Peyer's patch (tissue), 4 donors: ENCODE measurements around the gene RANBP3. TPM values are rescaled to one million over a fixed set of nuclear protein-coding genes. Genes with fewer than 3 reads are reported as not detected.
"Not testable (repeated sequence)": the region's sequence is repeated elsewhere in the genome, so short reads cannot be mapped to it uniquely, and the experiment has no call there.

Experiments used
- DNase-seq, 3 donors: peaks; one replicate each; pipeline ENCODE4 v3.0.0-alpha.2; 2017 to 2019
- H3K27ac ChIP-seq, 4 donors: fragments of 200-600 bp; sonication (generic); one replicate each; pipeline ENCODE4 v1.5.1; 2016 to 2019
- H3K27me3 ChIP-seq, 2 donors: fragments of 200-600 bp; sonication (generic); one replicate each; pipeline ENCODE4 v1.5.1; 2019
- H3K36me3 ChIP-seq, 3 donors: fragments of 200-600 bp; sonication (generic); one replicate each; pipeline ENCODE4 v1.5.1; 2016 to 2019
- H3K4me1 ChIP-seq, 4 donors: fragments of 200-600 bp; sonication (generic); one replicate each; pipeline ENCODE4 v1.5.1; 2016 to 2019
- H3K4me3 ChIP-seq, 4 donors: fragments of 200-600 bp; sonication (generic); 1 replicate in 3 of 4; 2 replicates in 1 of 4; pipeline ENCODE4 v1.5.1; 2016 to 2019; ENCODE audit warnings: mild to moderate bottlenecking in 1 of 4
- H3K9me3 ChIP-seq, 4 donors: fragments of 200-600 bp; sonication (generic); one replicate each; pipeline ENCODE4 v1.5.1; 2016 to 2019; ENCODE audit warnings: mild to moderate bottlenecking in 1 of 4
- POLR2A ChIP-seq, 2 donors: fragments of 450-650 bp; IDR thresholded peaks; one replicate each; pipeline ENCODE4 v1.5.1; 2017; ENCODE audit warnings: antibody characterized with exemption in 2 of 2, mild to moderate bottlenecking in 2 of 2, moderate library complexity in 2 of 2
- total RNA-seq, 4 donors: library from RNA; depleted of rRNA; stranded (reverse); fragments of >200 nt; gene quantifications; one replicate each; pipeline ENCODE4 v1.1.0, GENCODE V29; 2016
- TF ChIP-seq, protein P1 (sequence below), 6 experiments: fragments of 450-650 bp in 4 of 6; fragments of 200-600 bp in 2 of 6; sonication (generic) in 1 of 6; IDR thresholded peaks; one replicate each; pipeline ENCODE4 v1.5.1; 2017 to 2019; ENCODE audit warnings: antibody characterized with exemption in 6 of 6, mild to moderate bottlenecking in 3 of 6, moderate library complexity in 1 of 6

The RANBP3 gene
- total RNA-seq, 4 donors from 2014 or later: 59.7 to 104 (median 91.1) TPM

DNA sequence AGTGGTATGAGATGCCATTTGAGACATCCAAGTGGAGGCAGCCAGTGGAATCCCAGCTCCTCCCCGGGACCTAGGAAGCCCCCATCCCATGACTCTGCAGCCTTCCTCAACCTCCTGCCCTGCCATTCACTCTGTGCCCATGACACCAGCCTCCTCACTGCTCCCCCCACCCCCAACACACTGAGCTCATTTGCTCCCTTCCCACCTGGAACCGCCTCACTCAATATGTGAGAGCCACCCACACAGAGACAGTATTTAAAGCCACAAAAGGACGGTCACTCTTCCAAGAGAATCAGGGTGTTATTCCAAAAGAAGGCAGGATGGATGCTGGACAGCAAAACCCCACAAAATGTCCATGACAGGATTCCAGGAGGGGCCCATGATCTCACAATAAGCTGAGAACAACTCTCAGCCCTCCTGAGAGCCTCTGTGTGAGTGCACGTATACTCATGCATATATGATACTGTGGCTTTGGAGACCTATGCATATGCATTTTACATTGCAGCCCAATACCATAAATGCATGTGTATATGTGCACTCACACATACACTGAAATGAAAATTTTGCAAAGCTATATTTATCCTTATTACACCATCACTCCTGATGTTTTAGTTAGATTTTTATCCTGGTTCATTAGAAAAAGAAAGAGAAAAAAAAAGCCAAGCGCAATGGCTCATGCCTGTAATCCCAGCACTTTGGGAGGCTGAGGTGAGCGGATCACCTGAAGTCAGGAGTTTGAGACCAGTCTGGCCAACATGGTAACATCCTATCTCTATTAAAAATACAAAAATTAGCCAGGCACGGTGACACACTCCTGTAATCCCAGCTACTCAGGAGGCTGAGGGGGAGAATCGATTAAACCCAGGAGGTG is 10.8 kb upstream of the RANBP3 start:
- Histone ChIP-seq H3K4me1 (peaks cover 0 to 9% (median 0%) of the 10 kb centered on the region in 4 donors), H3K27ac (no peak overlapping the region), H3K36me3 (no peaks in the 10 kb centered on the region), H3K9me3 (no peaks in the 10 kb centered on the region), H3K4me3 (no peak overlapping the region), H3K27me3 (no peaks in the 10 kb centered on the region)
- DNase-seq: no peak
- TF ChIP-seq, protein P1, sequence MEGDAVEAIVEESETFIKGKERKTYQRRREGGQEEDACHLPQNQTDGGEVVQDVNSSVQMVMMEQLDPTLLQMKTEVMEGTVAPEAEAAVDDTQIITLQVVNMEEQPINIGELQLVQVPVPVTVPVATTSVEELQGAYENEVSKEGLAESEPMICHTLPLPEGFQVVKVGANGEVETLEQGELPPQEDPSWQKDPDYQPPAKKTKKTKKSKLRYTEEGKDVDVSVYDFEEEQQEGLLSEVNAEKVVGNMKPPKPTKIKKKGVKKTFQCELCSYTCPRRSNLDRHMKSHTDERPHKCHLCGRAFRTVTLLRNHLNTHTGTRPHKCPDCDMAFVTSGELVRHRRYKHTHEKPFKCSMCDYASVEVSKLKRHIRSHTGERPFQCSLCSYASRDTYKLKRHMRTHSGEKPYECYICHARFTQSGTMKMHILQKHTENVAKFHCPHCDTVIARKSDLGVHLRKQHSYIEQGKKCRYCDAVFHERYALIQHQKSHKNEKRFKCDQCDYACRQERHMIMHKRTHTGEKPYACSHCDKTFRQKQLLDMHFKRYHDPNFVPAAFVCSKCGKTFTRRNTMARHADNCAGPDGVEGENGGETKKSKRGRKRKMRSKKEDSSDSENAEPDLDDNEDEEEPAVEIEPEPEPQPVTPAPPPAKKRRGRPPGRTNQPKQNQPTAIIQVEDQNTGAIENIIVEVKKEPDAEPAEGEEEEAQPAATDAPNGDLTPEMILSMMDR (IDR thresholded peaks at IDR 0.05): no peak
- TF ChIP-seq POLR2A (IDR thresholded peaks at IDR 0.05): no peak

DNA sequence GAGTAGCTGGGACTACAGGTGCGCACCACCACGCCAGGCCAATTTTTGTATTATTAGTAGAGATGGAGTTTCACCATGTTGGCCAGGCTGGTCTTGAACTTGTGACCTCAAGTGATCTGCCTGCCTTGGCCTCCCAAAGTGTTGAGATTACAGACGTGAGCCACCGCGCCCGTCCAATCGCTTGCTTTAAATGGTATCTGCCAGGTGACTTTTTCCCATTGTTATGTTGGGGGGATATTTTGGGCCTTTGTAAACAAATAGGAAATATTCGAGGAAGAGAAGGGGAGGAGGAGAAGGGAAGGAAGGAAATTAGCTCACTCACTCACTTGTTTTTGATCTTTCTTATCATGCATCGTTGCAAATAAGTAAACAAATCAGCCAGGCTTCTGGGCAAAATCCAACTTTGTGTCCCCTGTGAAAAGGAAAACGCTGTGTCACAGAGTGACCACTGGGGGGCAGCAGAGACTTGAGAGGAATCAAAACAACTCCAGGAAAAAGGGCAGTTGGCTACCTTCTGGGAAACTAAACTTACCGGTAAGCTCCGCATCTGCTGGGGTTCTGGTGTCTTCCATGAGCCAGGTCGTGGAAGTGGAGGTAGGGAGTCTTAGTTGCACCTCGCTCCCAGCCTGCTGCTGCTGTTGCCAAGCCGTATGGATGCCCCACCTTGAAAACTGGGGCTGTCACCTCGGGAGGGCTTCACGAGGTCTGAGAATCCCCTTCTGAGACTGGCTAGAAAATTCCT is 9.3 kb upstream of the RANBP3 start:
- TF ChIP-seq, protein P1 (IDR thresholded peaks at IDR 0.05): peak; percentile 90 to 93 (median 92)
- TF ChIP-seq POLR2A (IDR thresholded peaks at IDR 0.05): no peak
- Histone ChIP-seq H3K27me3 (no peaks in the 10 kb centered on the region), H3K27ac (peak overlapping the region in 1 of 4 donors; percentile 17), H3K36me3 (no peaks in the 10 kb centered on the region), H3K9me3 (no peaks in the 10 kb centered on the region), H3K4me1 (no peaks in the 10 kb centered on the region), H3K4me3 (peak overlapping the region; percentile 13 to 45 (median 41))
- peak; percentile 77 to 90 (median 77) for DNase-seq

DNA sequence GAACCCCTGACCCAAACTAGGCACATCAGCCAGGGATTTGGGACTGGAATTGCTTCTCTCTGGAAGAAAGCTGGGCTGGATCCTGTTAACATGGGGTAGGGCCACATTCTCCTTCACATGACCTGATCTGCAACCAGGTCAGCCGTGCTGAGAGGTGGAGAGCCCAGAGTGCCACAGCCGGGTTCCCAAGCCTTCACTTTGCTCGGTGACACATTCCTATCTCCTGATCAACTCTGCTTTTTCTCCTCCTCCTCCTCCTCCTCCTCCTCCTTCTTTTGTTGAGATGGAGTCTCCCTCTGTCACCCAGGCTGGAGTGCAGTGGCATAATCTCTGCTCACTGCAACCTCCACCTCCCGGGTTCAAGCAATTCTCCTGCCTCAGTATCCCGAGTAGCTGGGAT is 7.9 kb upstream of the RANBP3 start:
- not testable (repeated sequence) for H3K27ac ChIP-seq, H3K4me1 ChIP-seq, H3K36me3 ChIP-seq, H3K27me3 ChIP-seq, H3K4me3 ChIP-seq, DNase-seq, H3K9me3 ChIP-seq

DNA sequence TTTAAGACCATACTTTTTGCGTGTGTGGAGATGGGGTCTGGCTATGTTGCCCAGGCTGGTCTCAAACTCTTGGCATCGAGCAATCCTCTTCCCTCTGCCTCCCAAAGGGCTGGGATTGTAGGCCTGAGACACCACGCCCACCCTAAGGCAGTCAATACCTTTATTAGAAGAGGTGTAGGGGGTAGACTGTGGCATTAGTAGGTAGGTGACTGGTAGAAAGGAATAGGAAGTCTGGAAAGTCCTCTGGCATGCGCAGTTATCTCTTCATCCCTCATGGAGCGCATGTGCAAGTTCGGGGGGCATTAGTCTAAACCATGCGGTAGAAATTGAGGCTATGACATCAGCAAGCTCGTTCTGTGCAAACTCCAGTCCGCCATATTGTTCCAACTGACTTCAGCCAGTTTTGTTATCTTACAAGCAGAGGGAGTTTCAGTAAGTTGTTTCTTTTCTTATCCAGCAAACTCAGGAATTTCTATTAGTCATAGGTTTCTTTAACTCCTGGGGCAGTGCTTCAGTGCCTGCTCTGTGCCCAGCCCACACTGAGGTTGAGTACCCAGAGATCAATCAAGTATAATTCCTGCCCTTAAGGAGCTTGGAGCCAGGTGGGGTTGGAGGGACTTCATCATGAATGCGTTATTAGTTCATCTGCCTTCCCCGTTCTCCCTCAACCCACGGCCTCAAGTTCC is 7.3 kb upstream of the RANBP3 start:
- H3K4me1 ChIP-seq: no peaks in the 10 kb centered on the region
- H3K27me3 ChIP-seq: no peaks in the 10 kb centered on the region
- no peak for DNase-seq
- no peak overlapping the region for H3K4me3 ChIP-seq
- no peaks in the 10 kb centered on the region for H3K9me3 ChIP-seq
- no peaks in the 10 kb centered on the region for H3K36me3 ChIP-seq
- no peak overlapping the region for H3K27ac ChIP-seq
- no peak for TF ChIP-seq POLR2A (IDR thresholded peaks at IDR 0.05)
- TF ChIP-seq, protein P1 (IDR thresholded peaks at IDR 0.05): no peak

DNA sequence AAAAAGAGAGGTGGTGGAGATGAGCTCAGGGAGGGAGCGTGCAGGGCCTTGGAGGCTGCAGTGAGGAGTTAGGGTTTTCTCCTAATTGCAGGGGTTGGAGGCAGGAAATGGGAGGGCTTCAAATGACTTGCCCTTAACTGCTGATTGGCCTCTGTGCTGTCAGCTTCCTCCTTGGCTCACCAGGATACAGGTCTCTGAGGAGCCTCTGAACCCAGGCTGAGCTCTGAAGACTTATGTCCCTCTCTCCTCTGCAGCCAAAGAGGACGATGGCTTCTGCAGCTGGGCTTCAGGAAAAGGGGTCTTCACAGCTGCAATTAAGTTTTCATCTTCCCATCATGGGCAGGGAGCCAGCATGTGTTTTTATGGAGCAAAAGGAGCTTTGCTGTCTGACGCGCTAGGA is 6.7 kb upstream of the RANBP3 start:
- no peak for DNase-seq
- no peaks in the 10 kb centered on the region for H3K27me3 ChIP-seq
- peaks cover 0 to 5% (median 0%) of the 10 kb centered on the region in 4 donors for H3K4me1 ChIP-seq
- no peak overlapping the region for H3K27ac ChIP-seq
- no peak overlapping the region for H3K4me3 ChIP-seq
- no peaks in the 10 kb centered on the region for H3K36me3 ChIP-seq
- TF ChIP-seq, protein P1 (IDR thresholded peaks at IDR 0.05): no peak
- TF ChIP-seq POLR2A (IDR thresholded peaks at IDR 0.05): no peak
- H3K9me3 ChIP-seq: no peaks in the 10 kb centered on the region
